AG04450 (cell line): ENCODE results near the gene TSPOAP1. TPM values are rescaled to one million over a fixed set of nuclear protein-coding genes. Genes with fewer than 3 reads are reported as not detected.

ENCODE experiments used
- CTCF ChIA-PET: fragments of 300-600, 350-600 bp; formaldehyde crosslinking; extraction: SDS; loops from one replicate; lab custom pipeline; 2022; ENCODE audit warnings: antibody characterized with exemption, inconsistent platforms; lab: Charles Lee
- POLR2A ChIA-PET: fragments of 350-600 bp; formaldehyde crosslinking; extraction: SDS; loops from one replicate; lab custom pipeline; 2021; ENCODE audit warnings: antibody characterized with exemption, inconsistent platforms; lab: Yijun Ruan, JAX
- DNase-seq: peaks from one replicate; pipeline ENCODE4 v3.0.0-alpha.2; 2011; ENCODE audit warnings: low read depth, low spot score
- H3K27ac ChIP-seq: one replicate; pipeline ENCODE4 v1.5.1; 2012; ENCODE audit warnings: low read depth, low read length, control low read depth
- H3K27me3 ChIP-seq: one replicate; pipeline ENCODE4 v1.6.0; 2012; ENCODE audit warnings: low read length; ENCODE audit not compliant: control insufficient read depth, insufficient read depth
- H3K4me3 ChIP-seq: 2 replicates; pipeline ENCODE4 v1.5.1; 2011; ENCODE audit warnings: mild to moderate bottlenecking, low read depth, low read length, control low read depth
- H3K9me3 ChIP-seq: 2 replicates; pipeline ENCODE4 v1.5.1; 2012; ENCODE audit warnings: low read length; ENCODE audit not compliant: control insufficient read depth, insufficient read depth
- polyA plus RNA-seq: library from polyadenylated mRNA; depleted of rRNA; stranded (reverse); fragments of >200 nt; gene quantifications from 2 replicates; pipeline ENCODE4 v1.2.3, GENCODE V29; 2011
- TF ChIP-seq, protein P1 (sequence below): IDR thresholded peaks from 2 replicates; pipeline ENCODE4 v1.5.1; 2011; ENCODE audit warnings: low read depth, low read length, control low read depth, inconsistent platforms

TSPOAP1 gene
- polyA plus RNA-seq, 1 experiment = 1.7 TPM

- no peaks in the 10 kb centered on the region for H3K9me3 ChIP-seq
- H3K27ac ChIP-seq = no peak overlapping the region
- TF ChIP-seq, protein P1, sequence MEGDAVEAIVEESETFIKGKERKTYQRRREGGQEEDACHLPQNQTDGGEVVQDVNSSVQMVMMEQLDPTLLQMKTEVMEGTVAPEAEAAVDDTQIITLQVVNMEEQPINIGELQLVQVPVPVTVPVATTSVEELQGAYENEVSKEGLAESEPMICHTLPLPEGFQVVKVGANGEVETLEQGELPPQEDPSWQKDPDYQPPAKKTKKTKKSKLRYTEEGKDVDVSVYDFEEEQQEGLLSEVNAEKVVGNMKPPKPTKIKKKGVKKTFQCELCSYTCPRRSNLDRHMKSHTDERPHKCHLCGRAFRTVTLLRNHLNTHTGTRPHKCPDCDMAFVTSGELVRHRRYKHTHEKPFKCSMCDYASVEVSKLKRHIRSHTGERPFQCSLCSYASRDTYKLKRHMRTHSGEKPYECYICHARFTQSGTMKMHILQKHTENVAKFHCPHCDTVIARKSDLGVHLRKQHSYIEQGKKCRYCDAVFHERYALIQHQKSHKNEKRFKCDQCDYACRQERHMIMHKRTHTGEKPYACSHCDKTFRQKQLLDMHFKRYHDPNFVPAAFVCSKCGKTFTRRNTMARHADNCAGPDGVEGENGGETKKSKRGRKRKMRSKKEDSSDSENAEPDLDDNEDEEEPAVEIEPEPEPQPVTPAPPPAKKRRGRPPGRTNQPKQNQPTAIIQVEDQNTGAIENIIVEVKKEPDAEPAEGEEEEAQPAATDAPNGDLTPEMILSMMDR = no peak
- H3K4me3 ChIP-seq = no peak overlapping the region
- ChIA-PET CTCF (interaction anchor here (0.6 kb wide), 1 partner anchor 12 kb away, joined by 7 read pairs; no protein-coding TSS in a partner anchor), POLR2A (no interaction called here)
- DNase-seq = no peak
- H3K27me3 ChIP-seq = peaks cover 15% of the 10 kb centered on the region
These were observed 34.6 kb downstream of the TSPOAP1 start for GRCh38 chr17:58294034-58294433.

- TF ChIP-seq, protein P1 = no peak
- ChIA-PET POLR2A (no interaction called here), CTCF (interaction anchor here (1.9 kb wide), 1 partner anchor 26 kb away, joined by 7 read pairs; no protein-coding TSS in a partner anchor)
- no peak for DNase-seq
- no peak overlapping the region for H3K4me3 ChIP-seq
- H3K9me3 ChIP-seq = no peaks in the 10 kb centered on the region
- H3K27ac ChIP-seq = no peak overlapping the region
- H3K27me3 ChIP-seq = peaks cover 13% of the 10 kb centered on the region
These were observed 37.3 kb downstream of the TSPOAP1 start for GRCh38 chr17:58291246-58291645.

DNA sequence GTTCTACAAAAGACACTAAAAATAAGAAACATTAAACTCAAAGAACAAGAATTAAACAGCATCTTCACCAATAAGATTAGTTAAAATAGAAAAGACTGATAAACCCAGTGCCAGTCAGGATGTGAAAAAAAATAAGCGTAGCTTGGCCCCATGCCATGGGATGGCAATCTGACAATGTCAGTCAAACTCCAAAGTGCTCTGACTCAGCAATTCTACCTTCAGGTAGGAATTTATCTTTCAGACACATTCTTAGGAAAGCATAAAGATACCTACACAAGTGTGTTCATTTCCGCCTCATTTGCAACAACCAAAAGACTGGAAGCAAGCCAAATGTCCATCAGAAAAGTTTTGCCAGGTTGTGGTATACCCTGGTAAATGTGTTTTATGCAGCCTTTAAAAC, 38.7 kb downstream of the TSPOAP1 start:
- CTCF ChIA-PET = no interaction called here
- no peak for DNase-seq
- POLR2A ChIA-PET = no interaction called here

GRCh38 chr17:58285422-58285810, 43.2 kb downstream of the TSPOAP1 start:
- H3K27ac ChIP-seq = no peak overlapping the region
- DNase-seq = no peak
- no peaks in the 10 kb centered on the region for H3K9me3 ChIP-seq
- ChIA-PET POLR2A (no interaction called here), CTCF (interaction anchor here (1.5 kb wide), 1 partner anchor 18 kb away, joined by 3 read pairs; no protein-coding TSS in a partner anchor)
- TF ChIP-seq, protein P1 = no peak
- peaks cover 9% of the 10 kb centered on the region for H3K27me3 ChIP-seq
- no peak overlapping the region for H3K4me3 ChIP-seq

More for the DNA sequence above, 38.7 kb downstream of the TSPOAP1 start:
- H3K4me3 ChIP-seq = no peak overlapping the region
- no peaks in the 10 kb centered on the region for H3K9me3 ChIP-seq
- no peak overlapping the region for H3K27ac ChIP-seq
- peaks cover 13% of the 10 kb centered on the region for H3K27me3 ChIP-seq
- TF ChIP-seq, protein P1 = no peak

DNA sequence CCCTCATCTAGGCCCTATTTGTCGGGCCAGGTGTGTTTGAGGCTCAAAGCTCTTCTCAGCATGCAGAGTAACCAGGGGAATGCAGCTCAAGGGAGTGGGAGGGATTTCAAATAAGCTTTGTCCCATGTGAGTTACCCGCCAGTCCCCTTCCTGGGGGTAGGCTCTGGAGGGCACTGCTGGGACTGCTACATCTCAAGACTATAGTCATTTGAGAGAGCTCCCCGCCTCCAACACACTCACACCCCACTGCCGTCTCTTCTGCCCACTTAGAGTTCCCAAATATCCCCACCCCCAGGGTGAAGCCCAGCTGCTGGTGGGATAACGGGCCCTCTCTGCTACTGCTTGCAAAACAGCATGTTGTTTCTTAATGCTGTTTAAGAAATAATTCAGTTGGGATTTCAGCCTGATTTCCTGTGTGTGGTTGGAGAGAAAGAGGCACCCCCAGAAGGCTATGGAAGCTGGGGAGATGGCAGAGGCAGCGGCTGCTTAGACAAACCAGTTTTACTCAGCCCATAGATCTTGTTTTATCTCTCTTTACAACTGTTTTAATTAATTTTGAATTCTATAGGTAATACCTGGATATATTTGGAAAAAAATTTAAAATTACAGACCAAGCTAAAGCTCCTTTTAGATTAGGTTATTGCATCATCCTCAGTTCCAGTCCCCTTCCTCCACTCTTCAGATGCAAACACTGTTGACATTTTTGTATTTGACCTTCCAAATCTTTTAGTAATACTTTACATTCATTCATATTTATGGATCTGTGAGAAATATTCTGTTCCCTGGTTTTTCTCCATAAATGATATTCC, 43.8 kb downstream of the TSPOAP1 start:
- no peak overlapping the region for H3K4me3 ChIP-seq
- H3K9me3 ChIP-seq = no peaks in the 10 kb centered on the region
- TF ChIP-seq, protein P1 = no peak
- peaks cover 12% of the 10 kb centered on the region for H3K27me3 ChIP-seq
- POLR2A ChIA-PET = no interaction called here
- no peak for DNase-seq
- no peak overlapping the region for H3K27ac ChIP-seq
- CTCF ChIA-PET = interaction anchor here (1.5 kb wide), 1 partner anchor 19 kb away, joined by 3 read pairs; no protein-coding TSS in a partner anchor
